Esophagus (tissue), 2 donors: ENCODE results near the gene LMTK3. TPM values are rescaled to one million over a fixed set of nuclear protein-coding genes. Genes with fewer than 3 reads are reported as not detected.

ENCODE experiments used
- H3K27ac ChIP-seq, 2 donors: one replicate each; pipeline ENCODE4 v1.5.1; 2013; ENCODE audit warnings: low read depth in 2 of 2, mild to moderate bottlenecking in 2 of 2, inconsistent platforms in 1 of 2, low read length in 1 of 2, moderate library complexity in 1 of 2
- H3K27me3 ChIP-seq, 2 donors: one replicate each; pipeline ENCODE4 v1.6.1; 2013; ENCODE audit warnings: low read length in 2 of 2, control low read depth in 1 of 2, mild to moderate bottlenecking in 1 of 2; ENCODE audit not compliant: insufficient read depth in 2 of 2, control insufficient read depth in 1 of 2
- H3K36me3 ChIP-seq, 2 donors: one replicate each; pipeline ENCODE4 v1.6.1; 2013; ENCODE audit warnings: low read length in 1 of 2; ENCODE audit not compliant: control insufficient read depth in 2 of 2, insufficient read depth in 2 of 2
- H3K4me1 ChIP-seq, 2 donors: one replicate each; pipeline ENCODE4 v1.6.1; 2013; ENCODE audit warnings: low read length in 1 of 2; ENCODE audit not compliant: control insufficient read depth in 2 of 2, insufficient read depth in 2 of 2
- H3K4me3 ChIP-seq, 2 donors: one replicate each; pipeline ENCODE4 v1.5.1; 2013; ENCODE audit warnings: low read length in 2 of 2, mild to moderate bottlenecking in 2 of 2, low read depth in 1 of 2, moderate library complexity in 1 of 2
- H3K9me3 ChIP-seq, 2 donors: one replicate each; pipeline ENCODE4 v1.6.1; 2013; ENCODE audit warnings: mild to moderate bottlenecking in 2 of 2, low read depth in 1 of 2, low read length in 1 of 2, moderate library complexity in 1 of 2; ENCODE audit not compliant: control insufficient read depth in 2 of 2, insufficient read depth in 1 of 2
- WGBS, 2 donors: extraction: QIAGEN DNeasy Blood & Tissue Kit; methylation state at CpG; one replicate each; pipeline ENCODE4 v1.1.7; 2013; 5-methylcytosine and 5-hydroxymethylcytosine counted together
- polyA plus RNA-seq, 2 donors: library from polyadenylated mRNA; stranded (reverse); fragments of 200-250 nt; gene quantifications; one replicate each; pipeline ENCODE4 v1.2.3, GENCODE V29; 2013
- donor health status: healthy with polysubstance abuse.
- donor health status: Bipolar disorder and iron deficiency.

The LMTK3 gene
- polyA plus RNA-seq, 2 donors = 2.9 to 7.5 TPM

DNA sequence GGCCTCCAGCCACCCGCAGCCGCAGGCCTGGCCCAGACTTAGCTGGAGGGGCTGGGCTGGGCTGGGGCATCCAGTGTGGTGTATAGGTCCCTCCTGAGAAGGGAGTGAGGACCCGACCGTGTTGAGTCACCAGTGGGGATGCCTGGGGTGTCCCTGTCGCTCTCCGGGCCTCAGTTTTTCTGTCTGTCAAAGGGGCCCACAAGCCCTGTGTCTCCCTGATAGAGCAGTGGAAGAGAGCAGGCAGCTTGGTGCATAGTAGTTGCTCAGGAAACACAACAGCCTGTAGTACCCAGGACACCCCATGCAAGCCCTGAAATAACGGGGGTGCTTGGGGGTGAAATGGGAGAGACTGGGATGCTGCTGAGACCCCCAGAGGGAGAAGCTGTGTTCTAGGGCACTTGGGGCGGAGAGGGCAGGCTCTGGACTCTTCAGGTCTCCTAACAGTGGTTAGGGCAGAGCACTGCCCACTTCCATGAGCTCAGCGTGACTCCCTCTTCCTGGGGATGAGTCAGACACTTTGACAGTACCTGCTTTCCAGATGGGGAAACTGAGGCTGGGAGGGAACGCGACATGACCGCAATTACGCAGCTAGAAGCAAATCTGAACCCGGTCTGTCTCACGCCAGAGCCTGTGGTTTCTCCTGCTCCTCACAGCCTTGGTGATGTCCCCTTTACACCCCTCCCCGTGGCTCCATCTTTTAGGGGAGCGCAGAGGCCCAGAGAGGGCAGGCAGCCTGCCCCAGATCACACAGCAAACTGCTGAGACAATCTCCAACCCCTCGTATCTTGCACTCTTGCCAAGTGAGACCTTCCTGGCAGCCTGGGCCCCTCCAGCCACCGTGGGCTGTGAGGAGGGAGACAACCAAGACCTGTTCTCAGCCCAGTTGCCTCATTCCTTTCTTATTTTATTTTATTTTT is 41.0 kb upstream of the LMTK3 start:
- H3K36me3 ChIP-seq = no peaks in the 10 kb centered on the region
- H3K9me3 ChIP-seq = no peaks in the 10 kb centered on the region
- H3K4me1 ChIP-seq = peaks cover 2 to 6% of the 10 kb centered on the region in 2 donors
- no peaks in the 10 kb centered on the region for H3K27me3 ChIP-seq
- peak overlapping the region; percentile 59 to 71 for H3K4me3 ChIP-seq
- 73 to 76% methylated on average over 19 of the region's 19 CpGs for WGBS, 2 donors
- peak overlapping the region; percentile 50 to 87 for H3K27ac ChIP-seq

DNA sequence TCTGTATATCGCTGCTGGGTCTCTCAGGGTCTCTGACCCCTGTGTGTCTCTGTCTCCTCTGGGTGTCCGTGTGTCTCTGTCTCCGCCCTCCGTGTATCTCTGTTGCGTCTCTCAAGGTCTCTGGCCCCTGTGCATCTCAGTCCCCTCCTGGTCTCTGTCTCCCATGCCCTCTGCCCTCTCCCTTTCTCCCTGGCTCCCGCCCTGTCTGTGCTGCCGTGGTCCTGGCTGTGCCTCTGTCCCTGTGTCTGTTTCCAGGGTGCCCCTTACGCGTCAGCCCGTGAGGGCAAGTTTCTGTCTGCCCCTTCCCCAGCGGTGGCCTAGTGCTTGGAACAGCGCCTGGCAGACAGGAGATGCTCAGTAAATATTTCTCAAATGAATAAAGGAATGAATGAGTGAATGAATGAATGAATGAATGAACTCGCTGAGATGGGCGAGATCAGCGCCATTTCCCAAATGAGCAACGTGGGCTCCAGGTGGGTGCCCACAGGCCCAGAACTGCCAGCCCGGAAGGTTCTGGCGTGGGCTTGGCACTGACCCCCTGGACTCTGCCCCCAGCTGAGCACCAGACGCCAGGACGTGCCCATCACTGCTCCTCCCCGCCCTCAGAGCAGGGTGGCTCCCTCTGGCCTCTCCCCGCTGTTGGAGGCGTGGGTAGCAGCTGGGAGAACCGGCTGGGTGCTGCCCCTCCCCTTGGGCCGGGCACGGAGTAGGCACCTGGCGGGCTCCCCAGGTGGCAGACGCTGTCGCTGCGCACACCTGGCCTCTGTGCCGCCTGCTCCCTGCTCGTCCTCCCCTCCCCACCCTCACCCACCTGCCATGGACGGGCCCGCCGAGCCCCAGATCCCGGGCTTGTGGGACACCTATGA is 40.0 kb upstream of the LMTK3 start, which contains the start of gene SULT2B1:
Gene SULT2B1 (plus strand): TSS at position 736 of the 866 bp plus-strand sequence. CDS start 81 bp downstream, at position 817.
- Histone ChIP-seq H3K27me3 (no peaks in the 10 kb centered on the region), H3K27ac (peak within 1 kb of the TSS; percentile 50 to 87), H3K4me3 (peak within 1 kb of the TSS; percentile 59 to 71), H3K9me3 (no peaks in the 10 kb centered on the region), H3K36me3 (no peaks in the 10 kb centered on the region), H3K4me1 (peaks cover 2 to 6% of the 10 kb centered on the region in 2 donors)
- WGBS, 2 donors = 49% methylated on average over 34 to 36 of the region's 36 CpGs

DNA sequence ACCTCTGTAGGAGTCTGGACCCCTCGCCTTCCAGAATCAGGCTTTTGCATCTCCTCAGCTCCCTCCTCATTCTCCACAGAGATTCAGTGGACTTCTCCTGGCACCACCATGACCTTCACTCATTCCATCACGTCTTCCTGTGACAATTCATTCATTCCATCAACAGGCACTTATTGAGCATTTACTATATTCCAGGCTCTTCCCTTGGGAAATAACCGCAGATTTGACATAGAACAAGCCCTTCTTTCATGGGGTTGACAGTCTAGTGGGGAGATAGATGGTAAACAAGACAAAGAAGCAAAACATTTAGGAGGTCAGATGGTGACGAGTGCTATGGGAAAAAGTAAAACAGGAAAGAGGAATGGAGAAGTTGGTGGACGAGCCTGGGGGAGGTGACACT is 37.7 kb upstream of the LMTK3 start:
- Histone ChIP-seq H3K9me3 (no peaks in the 10 kb centered on the region), H3K4me1 (peaks cover 5 to 6% of the 10 kb centered on the region in 2 donors), H3K27me3 (no peaks in the 10 kb centered on the region), H3K27ac (no peak overlapping the region), H3K4me3 (no peak overlapping the region), H3K36me3 (no peaks in the 10 kb centered on the region)
- 73 to 77% methylated on average over 5 of the region's 5 CpGs for whole genome bisulfite sequencing, 2 donors

DNA sequence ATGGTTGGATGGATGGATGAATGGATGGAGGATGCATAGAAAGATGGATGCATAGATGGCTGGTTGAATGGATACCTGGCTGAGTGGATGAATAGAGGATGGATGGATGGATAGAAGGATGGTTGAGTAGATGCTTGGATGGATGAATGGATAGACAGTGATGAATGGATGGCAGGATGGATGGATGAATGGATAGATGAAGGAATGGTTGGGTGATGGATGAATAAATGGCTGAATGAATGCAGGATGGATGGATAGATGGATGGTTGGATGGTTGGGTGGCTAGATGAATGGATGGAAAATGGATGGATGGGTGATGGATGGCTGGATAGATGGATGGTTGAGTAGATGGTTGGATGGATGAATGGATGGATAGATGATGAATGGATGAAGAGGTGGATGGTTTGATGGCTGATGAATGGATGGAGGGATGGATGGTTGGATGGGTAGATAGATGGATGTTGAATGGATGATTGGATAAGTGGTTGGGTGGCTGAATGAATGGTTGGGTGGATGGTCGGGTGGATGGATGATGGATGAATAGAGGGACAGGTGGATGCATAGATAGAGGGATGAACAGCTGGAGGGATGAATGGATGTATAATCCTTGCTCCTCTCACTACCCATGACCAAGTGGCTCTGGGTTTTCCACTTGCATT is 36.7 kb upstream of the LMTK3 start:
- Histone ChIP-seq H3K36me3 (no peaks in the 10 kb centered on the region), H3K27ac (no peak overlapping the region), H3K27me3 (no peaks in the 10 kb centered on the region), H3K4me3 (no peak overlapping the region), H3K9me3 (no peaks in the 10 kb centered on the region), H3K4me1 (peaks cover 5 to 7% of the 10 kb centered on the region in 2 donors)
- WGBS, 2 donors = 93 to 96% methylated on average over 1 of the region's 1 CpG

DNA sequence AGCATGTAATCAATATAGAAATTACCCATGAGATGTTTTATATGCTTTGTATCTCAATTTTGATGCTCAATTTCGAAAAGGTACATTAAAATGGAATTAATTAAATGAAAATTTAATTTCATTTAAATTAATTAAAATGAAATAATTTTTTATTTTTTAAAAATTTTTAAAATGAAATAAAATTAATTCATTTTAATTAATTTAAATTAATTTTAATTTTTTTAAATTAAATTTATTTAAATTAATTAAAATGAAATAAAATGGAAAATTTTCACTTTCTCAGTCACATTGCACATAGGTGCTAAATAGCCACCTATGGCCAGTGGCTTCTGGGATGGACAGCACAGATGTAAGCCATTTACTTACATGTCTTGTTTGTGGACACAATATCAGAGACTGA is 36.1 kb upstream of the LMTK3 start:
- Histone ChIP-seq H3K27ac (no peak overlapping the region), H3K9me3 (no peaks in the 10 kb centered on the region), H3K27me3 (no peaks in the 10 kb centered on the region), H3K4me3 (no peak overlapping the region), H3K36me3 (no peaks in the 10 kb centered on the region), H3K4me1 (peaks cover 5 to 8% of the 10 kb centered on the region in 2 donors)
- 82 to 83% methylated on average over 1 of the region's 1 CpG for WGBS, 2 donors

DNA sequence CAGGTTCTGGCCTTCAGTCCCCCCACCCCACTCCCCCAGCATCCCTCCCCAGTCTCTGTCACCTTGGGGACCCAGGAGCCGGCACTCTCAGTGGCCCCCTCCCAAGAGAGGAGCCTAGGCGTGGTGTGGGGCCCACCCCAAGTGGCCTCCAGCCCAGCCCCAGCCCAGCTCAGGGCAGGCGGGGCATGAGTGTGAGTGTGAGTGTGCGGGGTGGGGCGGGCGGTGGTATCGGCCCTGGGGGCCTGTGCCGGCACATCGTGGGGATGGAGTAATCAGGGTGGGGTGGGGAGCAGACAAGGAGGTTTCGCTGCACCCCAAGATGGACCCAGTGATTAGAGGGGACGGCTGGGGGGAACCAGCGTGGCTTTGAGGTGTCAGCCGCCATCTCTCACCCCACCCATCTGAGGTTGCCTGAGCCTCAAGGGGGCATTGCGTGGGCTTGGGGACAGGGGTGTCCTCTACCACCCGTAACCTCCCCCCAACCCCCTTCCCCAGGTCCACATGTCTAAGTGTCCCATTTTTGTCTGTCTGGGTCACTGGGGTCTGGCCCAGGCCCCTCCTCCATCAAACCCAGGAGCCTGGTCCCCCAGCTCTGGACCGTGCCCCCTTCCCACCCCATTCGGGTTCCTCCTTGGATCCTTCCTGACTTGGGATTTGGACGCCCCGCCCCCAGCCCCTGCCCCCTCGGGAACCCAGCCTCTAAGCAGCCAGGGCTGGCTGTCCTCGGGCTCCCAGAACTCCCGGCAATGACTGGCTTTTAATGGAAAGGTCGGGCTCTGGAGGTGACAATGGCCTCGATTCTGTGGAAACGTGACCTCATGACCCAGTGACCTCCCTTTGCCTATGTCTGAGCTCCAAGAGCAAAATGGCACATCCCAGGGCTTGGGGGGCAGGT is 33.5 kb upstream of the LMTK3 start:
- no peak overlapping the region for H3K4me3 ChIP-seq
- WGBS, 2 donors = 50 to 54% methylated on average over 23 to 25 of the region's 25 CpGs
- no peaks in the 10 kb centered on the region for H3K27me3 ChIP-seq
- peak overlapping the region; percentile 52 to 74 for H3K27ac ChIP-seq
- H3K9me3 ChIP-seq = no peaks in the 10 kb centered on the region
- no peaks in the 10 kb centered on the region for H3K36me3 ChIP-seq
- H3K4me1 ChIP-seq = peaks cover 2 to 4% of the 10 kb centered on the region in 2 donors

DNA sequence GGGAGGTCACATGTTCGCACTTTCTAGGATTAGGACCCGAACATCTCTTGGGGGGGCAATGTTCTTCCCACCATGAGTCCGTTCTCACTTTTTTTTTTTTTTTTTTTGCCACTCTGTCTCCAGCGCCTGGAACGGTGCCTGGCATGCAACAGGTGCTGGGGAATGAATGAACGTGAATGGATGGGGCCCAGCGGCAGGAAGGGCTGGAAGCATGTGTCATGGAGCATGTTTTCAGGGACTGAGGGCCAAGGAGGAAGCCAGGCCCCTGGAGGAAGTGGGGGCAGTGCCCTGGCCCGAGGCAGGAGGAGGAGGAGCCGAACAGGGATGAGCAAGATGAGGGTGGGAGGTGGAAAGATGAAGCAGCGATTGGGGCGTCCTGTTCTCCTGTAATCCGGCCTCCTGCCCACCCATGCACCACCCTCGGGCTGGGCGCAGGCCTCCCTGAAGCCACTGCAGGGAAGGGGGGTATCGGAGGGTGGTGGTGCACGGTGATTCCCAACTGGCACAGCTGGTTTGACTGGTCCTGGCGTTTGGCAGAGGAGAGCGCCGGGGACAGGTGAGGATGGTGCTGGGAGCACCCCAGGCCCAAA is 31.6 kb upstream of the LMTK3 start:
- H3K27ac ChIP-seq = peak overlapping the region; percentile 73 to 91

DNA sequence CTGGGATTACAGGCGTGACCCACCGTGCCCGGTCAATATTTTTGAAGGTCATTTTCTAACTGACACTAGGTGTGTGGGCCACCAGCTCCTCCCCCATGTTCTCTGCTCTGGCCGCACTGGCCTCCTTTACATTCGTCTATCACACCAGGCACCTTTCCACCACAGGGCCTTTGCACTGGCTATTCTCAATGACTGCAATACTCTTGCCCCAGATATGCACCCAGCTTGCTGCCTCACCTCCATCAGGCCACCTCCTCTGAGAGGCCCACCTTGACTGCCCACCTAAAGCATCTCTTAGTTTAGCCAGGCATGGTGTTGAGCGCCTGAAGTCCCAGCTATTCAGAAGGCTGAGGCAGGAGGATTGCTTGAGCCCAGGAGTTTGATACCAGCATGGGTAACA is 30.2 kb upstream of the LMTK3 start:
- H3K27me3 ChIP-seq = no peaks in the 10 kb centered on the region
- H3K4me3 ChIP-seq = no peak overlapping the region
- H3K9me3 ChIP-seq = no peaks in the 10 kb centered on the region
- H3K27ac ChIP-seq = no peak overlapping the region
- 88 to 92% methylated on average over 6 of the region's 6 CpGs for WGBS, 2 donors
- H3K4me1 ChIP-seq = peaks cover 2 to 4% of the 10 kb centered on the region in 2 donors
- H3K36me3 ChIP-seq = no peaks in the 10 kb centered on the region

More for the DNA sequence above, 31.6 kb upstream of the LMTK3 start:
- Histone ChIP-seq H3K36me3 (no peaks in the 10 kb centered on the region), H3K27me3 (no peaks in the 10 kb centered on the region), H3K9me3 (no peaks in the 10 kb centered on the region), H3K4me1 (peaks cover 2 to 4% of the 10 kb centered on the region in 2 donors), H3K4me3 (peak overlapping the region in 1 of 2 donors; percentile 11)
- 28 to 29% methylated on average over 15 to 19 of the region's 19 CpGs for WGBS, 2 donors
